Measurements from ENCODE around the gene MAPK4.

DNA sequence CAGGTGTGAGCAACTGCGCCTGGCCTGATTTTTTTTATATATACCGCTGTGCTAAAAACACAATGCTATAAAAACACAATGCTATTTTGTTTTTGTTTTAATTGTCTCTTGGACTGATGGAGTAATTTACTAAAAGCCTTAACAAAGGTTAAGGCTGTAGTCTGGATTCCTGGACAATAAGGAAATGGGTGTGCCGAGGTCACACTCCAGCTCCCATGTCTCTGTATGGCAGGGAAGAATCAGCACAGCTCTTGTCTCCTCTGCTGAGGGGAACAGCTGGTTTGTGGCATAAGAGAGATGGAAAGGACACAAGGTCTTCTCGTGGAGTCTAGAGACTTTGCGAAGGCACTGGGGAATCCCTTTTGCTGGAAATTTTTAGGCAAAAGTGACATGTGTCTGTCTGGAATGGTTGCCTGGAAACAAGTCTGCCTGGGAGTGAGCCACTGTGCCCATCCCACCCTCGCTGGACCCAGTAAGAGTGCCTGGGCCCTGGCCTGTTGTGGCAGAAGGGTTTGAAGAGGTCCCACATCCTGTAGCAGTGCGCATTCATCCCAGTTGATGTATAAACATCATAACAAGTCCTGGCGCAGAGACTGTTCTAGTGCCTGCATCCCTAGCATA lies 73.1 kb downstream of the MAPK4 start:
- TF ChIP-seq ZNF274 (IDR thresholded peaks at IDR 0.05; ENCODE audit: low read depth, low read length) (no peak), YY1 (IDR thresholded peaks at IDR 0.05; ENCODE audit: insufficient read depth, insufficient read length) (no peak)

Measured in NT2/D1 (cell line).